ENCODE results near the gene ELOVL5. TPM values are rescaled to one million over a fixed set of nuclear protein-coding genes. Genes with fewer than 3 reads are reported as not detected.

The ELOVL5 gene
- total and polyA plus RNA-seq, 4 donors: 22.1 to 77.8 (median 57.8) TPM

DNA sequence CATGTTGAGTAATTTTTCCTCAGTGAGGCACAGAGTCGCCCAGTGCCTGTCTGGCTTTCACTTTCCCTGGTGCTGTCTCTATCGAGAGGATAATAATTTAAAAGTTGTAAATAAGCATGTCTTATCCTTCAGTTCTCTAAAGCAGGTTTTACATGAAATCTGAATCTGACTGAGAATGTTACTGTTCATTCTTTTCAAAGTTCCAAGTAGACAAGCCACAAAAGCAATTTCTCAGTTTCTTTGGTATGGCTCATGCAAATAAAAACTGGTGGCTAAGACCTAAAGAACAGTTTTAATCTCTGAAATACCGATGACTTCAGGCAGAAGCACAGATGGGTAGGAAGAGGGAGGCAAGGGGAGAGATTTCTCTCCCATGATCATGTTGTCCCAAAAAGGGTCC is 112.5 kb downstream of the ELOVL5 start:
- Histone ChIP-seq H3K27ac (ENCODE audit: low read depth in 1 of 2, low read length in 2 of 2) (no peak overlapping the region), H3K9me3 (ENCODE audit: control insufficient read depth in 4 of 4, low read length in 3 of 4) (no peaks in the 10 kb centered on the region), H3K4me3 (ENCODE audit: low read depth in 1 of 3, low read length in 3 of 3) (no peak overlapping the region), H3K27me3 (ENCODE audit: control insufficient read depth in 4 of 4, insufficient read depth in 4 of 4, low read length in 3 of 4) (no peaks in the 10 kb centered on the region), H3K36me3 (ENCODE audit: control insufficient read depth in 4 of 4, insufficient read depth in 3 of 4, low read depth in 1 of 4, low read length in 3 of 4) (no peaks in the 10 kb centered on the region), H3K4me1 (ENCODE audit: control insufficient read depth in 4 of 4, insufficient read depth in 4 of 4, low read length in 3 of 4) (no peaks in the 10 kb centered on the region), H3K9ac (ENCODE audit: low read depth in 1 of 2, low read length in 2 of 2) (no peak overlapping the region)
- 75% methylated on average over 3 of the region's 3 CpGs for WGBS
- TF ChIP-seq HNF4G (IDR thresholded peaks at IDR 0.05): no peak
- TF ChIP-seq TAF1 (conservative IDR thresholded peaks at IDR 0.05): no peak
- TF ChIP-seq JUND (IDR thresholded peaks at IDR 0.05): no peak
- TF ChIP-seq, protein P1, sequence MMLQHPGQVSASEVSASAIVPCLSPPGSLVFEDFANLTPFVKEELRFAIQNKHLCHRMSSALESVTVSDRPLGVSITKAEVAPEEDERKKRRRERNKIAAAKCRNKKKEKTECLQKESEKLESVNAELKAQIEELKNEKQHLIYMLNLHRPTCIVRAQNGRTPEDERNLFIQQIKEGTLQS (IDR thresholded peaks at IDR 0.05): no peak
- TF ChIP-seq, protein P2, sequence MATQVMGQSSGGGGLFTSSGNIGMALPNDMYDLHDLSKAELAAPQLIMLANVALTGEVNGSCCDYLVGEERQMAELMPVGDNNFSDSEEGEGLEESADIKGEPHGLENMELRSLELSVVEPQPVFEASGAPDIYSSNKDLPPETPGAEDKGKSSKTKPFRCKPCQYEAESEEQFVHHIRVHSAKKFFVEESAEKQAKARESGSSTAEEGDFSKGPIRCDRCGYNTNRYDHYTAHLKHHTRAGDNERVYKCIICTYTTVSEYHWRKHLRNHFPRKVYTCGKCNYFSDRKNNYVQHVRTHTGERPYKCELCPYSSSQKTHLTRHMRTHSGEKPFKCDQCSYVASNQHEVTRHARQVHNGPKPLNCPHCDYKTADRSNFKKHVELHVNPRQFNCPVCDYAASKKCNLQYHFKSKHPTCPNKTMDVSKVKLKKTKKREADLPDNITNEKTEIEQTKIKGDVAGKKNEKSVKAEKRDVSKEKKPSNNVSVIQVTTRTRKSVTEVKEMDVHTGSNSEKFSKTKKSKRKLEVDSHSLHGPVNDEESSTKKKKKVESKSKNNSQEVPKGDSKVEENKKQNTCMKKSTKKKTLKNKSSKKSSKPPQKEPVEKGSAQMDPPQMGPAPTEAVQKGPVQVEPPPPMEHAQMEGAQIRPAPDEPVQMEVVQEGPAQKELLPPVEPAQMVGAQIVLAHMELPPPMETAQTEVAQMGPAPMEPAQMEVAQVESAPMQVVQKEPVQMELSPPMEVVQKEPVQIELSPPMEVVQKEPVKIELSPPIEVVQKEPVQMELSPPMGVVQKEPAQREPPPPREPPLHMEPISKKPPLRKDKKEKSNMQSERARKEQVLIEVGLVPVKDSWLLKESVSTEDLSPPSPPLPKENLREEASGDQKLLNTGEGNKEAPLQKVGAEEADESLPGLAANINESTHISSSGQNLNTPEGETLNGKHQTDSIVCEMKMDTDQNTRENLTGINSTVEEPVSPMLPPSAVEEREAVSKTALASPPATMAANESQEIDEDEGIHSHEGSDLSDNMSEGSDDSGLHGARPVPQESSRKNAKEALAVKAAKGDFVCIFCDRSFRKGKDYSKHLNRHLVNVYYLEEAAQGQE (IDR thresholded peaks at IDR 0.05): no peak
- TF ChIP-seq RXRA (IDR thresholded peaks at IDR 0.05): no peak
- no peak for TF ChIP-seq SP1 (IDR thresholded peaks at IDR 0.05)
- no peak for TF ChIP-seq RAD21 (IDR thresholded peaks at IDR 0.05)
- TF ChIP-seq HNF4A (conservative IDR thresholded peaks at IDR 0.05): no peak
- no peak for TF ChIP-seq FOXA2 (IDR thresholded peaks at IDR 0.05)
- no peak for DNase-seq (ENCODE audit: low spot score)

DNA sequence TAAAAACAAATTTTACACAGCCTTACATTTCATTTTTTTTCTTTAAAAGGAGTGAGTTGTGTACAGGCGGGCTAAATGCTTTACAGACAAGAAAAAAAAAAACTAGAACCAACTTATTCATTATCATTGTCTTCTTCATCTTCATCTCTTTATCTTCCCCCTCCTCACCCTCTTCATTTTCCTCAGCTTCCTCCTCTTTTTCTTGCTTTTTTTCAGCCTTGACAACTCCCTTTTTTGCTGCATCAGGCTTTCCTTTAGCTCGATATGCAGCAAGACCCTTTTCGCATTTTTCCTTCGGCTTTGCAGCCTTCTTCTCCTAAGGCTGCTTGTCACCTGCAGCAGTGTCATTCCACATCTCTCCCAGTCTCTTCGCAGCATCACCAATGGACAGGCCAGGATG is 113.2 kb downstream of the ELOVL5 start:
- no peaks in the 10 kb centered on the region for H3K9me3 ChIP-seq (ENCODE audit: control insufficient read depth in 4 of 4, low read length in 3 of 4)
- H3K4me3 ChIP-seq (ENCODE audit: low read depth in 1 of 3, low read length in 3 of 3): no peak overlapping the region
- H3K36me3 ChIP-seq (ENCODE audit: control insufficient read depth in 4 of 4, insufficient read depth in 3 of 4, low read depth in 1 of 4, low read length in 3 of 4): no peaks in the 10 kb centered on the region
- no peaks in the 10 kb centered on the region for H3K4me1 ChIP-seq (ENCODE audit: control insufficient read depth in 4 of 4, insufficient read depth in 4 of 4, low read length in 3 of 4)
- no peak for DNase-seq (ENCODE audit: low spot score)
- WGBS: 90% methylated on average over 5 of the region's 5 CpGs
- TF ChIP-seq SP1 (IDR thresholded peaks at IDR 0.05) (no peak), YY1 (IDR thresholded peaks at IDR 0.05) (no peak), RAD21 (IDR thresholded peaks at IDR 0.05) (no peak)
- no peak overlapping the region for H3K9ac ChIP-seq (ENCODE audit: low read depth in 1 of 2, low read length in 2 of 2)
- H3K27me3 ChIP-seq (ENCODE audit: control insufficient read depth in 4 of 4, insufficient read depth in 4 of 4, low read length in 3 of 4): no peaks in the 10 kb centered on the region
- no peak overlapping the region for H3K27ac ChIP-seq (ENCODE audit: low read depth in 1 of 2, low read length in 2 of 2)

DNA sequence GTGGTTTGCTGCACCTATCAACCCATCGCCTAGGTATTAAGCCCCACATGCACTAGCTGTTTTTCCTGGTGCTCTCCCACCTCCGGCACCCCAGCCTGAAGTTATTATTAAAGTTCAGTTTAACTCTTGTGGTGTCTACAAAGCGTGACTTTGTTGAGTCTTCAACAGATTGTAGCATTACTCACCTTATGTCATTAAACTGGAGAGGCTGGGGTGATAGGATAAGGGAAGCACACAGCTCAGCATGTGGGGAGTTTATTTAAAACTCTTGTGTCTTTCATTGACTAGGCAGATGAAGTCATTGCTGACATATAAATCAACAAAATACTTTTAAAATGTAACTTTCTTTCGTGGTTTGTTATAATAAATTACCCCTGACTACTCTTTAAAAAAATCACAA is 115.4 kb downstream of the ELOVL5 start:
- no peak for DNase-seq (ENCODE audit: low spot score)
- Histone ChIP-seq H3K36me3 (ENCODE audit: control insufficient read depth in 4 of 4, insufficient read depth in 3 of 4, low read depth in 1 of 4, low read length in 3 of 4) (no peaks in the 10 kb centered on the region), H3K4me3 (ENCODE audit: low read depth in 1 of 3, low read length in 3 of 3) (no peak overlapping the region), H3K9ac (ENCODE audit: low read depth in 1 of 2, low read length in 2 of 2) (no peak overlapping the region), H3K27ac (ENCODE audit: low read depth in 1 of 2, low read length in 2 of 2) (no peak overlapping the region), H3K27me3 (ENCODE audit: control insufficient read depth in 4 of 4, insufficient read depth in 4 of 4, low read length in 3 of 4) (no peaks in the 10 kb centered on the region), H3K4me1 (ENCODE audit: control insufficient read depth in 4 of 4, insufficient read depth in 4 of 4, low read length in 3 of 4) (no peaks in the 10 kb centered on the region), H3K9me3 (ENCODE audit: control insufficient read depth in 4 of 4, low read length in 3 of 4) (no peaks in the 10 kb centered on the region)
- 92% methylated on average over 4 of the region's 4 CpGs for WGBS
- TF ChIP-seq HNF4A (conservative IDR thresholded peaks at IDR 0.05): no peak
- no peak for TF ChIP-seq FOXA2 (IDR thresholded peaks at IDR 0.05)
